Measurements from ENCODE around the gene DUSP16.
"Not testable (repeated sequence)": the region's sequence is repeated elsewhere in the genome, so short reads cannot be mapped to it uniquely, and the experiment has no call there.

Gene DUSP16

GRCh38 chr12:12488823-12489550, 73.7 kb downstream of the DUSP16 start:
- no peak for DNase-seq

DNA sequence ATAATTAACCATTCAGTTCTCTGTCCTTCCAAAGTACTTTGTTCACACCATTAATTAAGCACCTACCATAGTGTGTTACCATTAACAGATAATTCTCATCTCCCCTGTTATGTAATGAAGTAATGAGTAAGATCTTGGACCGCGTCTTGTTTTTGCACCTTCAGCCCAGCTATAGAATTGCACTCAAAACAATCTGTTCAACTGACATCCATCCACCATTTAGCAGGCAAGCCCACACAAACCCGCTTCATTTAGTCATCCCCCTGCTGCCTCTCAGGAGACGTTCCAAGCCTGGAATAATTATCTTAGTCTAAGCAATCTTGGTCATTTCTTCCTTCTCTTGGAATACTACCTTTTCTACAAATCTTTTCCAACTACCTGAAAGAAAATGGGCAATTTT, 74.4 kb downstream of the DUSP16 start:
- no peak for DNase-seq

GRCh38 chr12:12487490-12487889, 75.2 kb downstream of the DUSP16 start:
- DNase-seq = no peak

GRCh38 chr12:12486661-12487240, 75.9 kb downstream of the DUSP16 start:
- DNase-seq = no peak

DNA sequence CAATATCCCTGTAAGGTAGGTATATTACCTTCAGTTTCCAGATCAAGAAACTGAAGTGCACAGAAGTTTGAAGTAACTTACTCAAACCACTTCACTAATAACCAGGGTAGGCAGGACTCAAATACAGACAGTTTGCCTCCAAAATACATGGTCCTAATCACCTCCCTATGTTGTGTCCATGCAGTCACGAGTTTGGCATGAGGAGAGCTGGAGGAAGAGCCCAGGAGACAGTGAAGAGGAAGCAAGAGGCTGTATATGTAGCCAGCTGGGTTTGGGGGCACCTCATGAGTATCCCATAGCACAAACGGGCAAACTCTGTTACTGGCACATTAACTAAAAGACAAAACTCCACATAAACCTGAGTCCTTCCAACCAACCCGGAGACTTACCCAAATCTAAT, 79.2 kb downstream of the DUSP16 start:
- DNase-seq = no peak

DNA sequence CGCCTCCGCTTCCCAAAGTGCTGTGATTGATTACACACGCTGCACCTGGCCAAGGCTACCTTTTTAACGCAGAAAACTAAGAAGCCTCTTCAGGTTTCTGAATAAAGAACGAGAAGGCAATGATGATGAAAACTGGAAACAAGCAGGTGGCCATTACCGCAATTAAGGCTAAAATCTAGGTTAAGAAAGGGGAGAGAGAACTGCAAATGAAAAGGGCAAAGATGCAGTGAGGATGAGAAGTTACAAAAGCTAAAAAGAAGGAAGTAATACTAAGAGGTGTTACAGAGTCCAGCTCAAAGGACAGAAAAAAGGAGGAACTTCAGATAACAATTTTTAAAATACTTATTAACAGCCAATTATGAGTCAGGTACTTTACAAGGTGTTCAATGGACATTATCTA, 79.7 kb downstream of the DUSP16 start:
- no peak for DNase-seq

DNA sequence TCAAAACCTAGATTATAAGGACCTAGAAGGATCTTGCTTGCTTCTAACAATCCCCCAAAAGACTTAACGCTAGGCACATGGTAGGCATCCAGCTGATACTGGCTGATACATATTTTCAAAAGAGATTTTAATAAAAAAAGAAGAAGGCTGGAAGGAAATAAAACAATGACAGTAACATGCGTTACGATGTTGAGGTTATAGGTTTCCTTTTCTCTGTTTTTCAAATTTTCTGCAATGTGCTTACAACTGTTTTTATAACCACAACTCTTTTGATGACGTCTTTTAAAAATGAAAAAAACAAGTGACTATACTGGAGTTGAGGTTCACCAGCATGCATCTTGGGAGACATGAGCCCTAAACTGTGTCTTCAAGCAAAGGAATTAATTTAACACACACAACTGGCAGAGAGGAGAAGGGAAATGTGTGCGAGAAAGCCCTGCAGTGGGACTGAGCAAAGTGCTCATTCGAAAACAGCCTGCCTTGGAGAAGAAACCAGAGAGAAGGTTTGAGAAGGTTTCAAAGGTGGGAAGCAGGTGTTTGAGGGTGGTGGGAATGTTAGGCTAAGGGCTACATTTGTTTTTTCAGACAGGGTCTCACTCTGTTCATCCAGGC, 80.4 kb downstream of the DUSP16 start:
- no peak for DNase-seq

DNA sequence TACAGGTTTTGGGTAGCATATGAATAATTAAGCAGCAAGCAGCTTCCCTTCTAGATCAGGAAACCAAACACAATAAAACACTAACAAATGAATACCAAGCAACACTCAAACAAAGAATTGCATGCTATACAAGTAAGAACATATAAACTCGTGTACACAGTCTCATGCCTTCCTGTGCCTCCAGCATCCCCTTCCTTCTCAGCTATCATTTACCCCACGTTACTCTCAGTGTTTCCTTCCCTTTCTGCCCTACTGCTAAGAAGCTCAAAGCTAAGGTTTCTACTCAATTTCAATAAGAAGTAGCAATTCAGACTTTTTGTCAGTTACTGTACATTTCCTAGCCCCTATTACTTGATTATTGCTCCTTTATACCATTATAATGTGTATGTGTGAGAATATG, 81.0 kb downstream of the DUSP16 start:
- DNase-seq = no peak

GRCh38 chr12:12480074-12480473, 82.6 kb downstream of the DUSP16 start:
- no peak for DNase-seq

GRCh38 chr12:12477532-12477890, 85.2 kb downstream of the DUSP16 start:
- no peak for DNase-seq

- DNase-seq = no peak
These were observed 85.7 kb downstream of the DUSP16 start for GRCh38 chr12:12476857-12477531.

DNA sequence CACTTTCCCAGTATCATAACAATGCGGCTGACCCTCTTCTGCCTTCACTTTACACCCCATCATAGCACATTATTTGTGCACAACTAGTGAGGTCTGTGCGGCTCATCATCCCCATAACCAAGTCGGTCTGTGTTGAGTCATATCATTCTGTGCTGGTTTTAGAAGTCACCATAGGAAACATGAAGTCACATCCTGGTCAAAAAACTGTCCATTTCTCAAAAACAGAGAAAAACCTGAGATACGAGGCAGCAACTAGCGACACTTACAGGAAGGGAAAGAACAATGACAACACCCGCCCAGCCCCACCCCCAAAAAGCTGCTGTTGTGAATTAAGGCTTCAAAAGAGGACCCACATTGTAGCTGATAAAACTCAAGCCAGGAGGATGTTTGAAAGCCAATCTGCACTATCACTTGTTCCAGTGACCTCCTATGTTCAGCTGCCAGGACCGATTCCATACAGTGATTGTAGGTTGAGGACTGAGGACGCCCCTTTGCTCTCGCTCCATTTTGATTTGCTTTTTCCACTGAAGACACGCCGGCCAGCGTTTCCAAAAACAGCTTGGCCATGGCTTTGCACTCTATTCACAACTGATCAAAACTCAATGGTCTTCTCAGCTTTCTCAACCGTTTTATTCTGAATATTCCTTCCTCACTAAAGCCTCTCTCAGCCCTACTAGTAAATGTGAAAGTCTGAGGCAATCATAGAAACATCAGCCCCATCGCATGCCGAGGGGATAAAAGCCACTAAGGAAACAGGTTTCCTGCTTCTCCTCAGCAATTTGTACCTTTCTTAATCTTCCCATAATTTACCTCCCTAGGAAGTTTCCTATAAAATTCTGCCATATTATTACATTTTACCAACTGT, 87.5 kb downstream of the DUSP16 start:
- DNase-seq = no peak

GRCh38 chr12:12474471-12474928, 88.2 kb downstream of the DUSP16 start:
- DNase-seq = no peak

- DNase-seq = no peak
These were observed 89.4 kb downstream of the DUSP16 start for GRCh38 chr12:12473223-12473622.

- DNase-seq = not testable (repeated sequence)
These were observed 90.4 kb downstream of the DUSP16 start for GRCh38 chr12:12471982-12472961.

DNA sequence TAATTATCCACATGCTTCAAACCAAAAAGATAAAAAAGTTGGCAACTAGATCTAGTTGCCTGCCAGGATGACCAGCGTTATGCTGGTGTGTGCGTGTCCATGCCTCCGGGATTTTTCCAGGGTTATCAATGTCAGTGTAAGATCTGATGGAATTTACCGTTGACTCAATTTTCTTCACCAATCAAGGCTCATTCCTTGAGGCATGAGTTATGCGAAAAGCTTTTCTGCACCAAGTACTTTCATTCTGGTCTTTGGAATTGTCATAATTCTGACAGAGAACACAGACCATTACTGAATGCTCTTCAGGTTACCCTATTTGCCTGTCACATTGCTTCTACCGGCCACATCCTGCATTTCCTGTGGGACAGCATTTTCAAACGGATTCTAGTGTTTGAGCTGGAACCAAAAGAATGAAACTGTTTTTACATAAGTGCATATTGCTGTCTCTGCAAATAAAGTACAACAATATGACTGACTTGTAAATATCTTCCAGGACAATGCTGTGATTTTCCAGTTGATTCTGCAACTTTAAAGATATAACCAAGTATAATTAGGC, 91.8 kb downstream of the DUSP16 start:
- no peak for DNase-seq

GRCh38 chr12:12469386-12469785, 93.3 kb downstream of the DUSP16 start:
- DNase-seq = no peak

- no peak for DNase-seq
These were observed 94.1 kb downstream of the DUSP16 start for GRCh38 chr12:12468575-12468974.

DNA sequence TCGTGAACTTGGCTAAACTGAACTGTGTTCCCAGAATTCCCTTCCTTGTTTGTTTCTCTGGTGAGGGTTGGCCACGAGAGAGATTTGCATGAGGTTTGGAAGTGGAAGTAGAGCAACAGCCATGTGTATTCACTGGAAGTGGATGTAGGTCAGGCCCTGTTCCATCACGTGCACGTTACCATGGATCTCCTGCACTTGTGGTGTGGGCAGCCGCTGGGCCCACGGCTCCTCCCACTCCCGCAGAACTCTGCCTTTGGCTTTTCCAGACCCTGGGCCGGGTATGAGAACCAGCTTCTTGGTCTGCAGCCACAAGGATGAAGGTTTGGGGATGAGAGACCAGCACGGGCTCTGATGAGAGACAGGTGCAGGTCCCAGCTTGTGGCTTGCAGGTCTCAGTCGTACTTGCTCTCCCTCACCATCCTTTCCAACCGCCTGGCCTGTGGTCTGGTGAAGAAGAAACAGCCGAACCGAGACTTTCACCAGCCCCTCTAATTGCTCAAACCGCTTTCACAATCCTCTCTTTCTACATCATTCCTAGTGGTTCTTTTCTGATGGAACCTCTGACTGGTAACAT, 94.9 kb downstream of the DUSP16 start:
- no peak for DNase-seq

- no peak for DNase-seq
These were observed 95.4 kb downstream of the DUSP16 start for GRCh38 chr12:12467264-12467663.

GRCh38 chr12:12466157-12466556, 96.5 kb downstream of the DUSP16 start:
- DNase-seq = no peak

Measured in NCI-H1694 (cell line).